Keratinocyte (primary cell): ENCODE data around the gene VPS11. TPM values are rescaled to one million over a fixed set of nuclear protein-coding genes. Genes with fewer than 3 reads are reported as not detected.
A peak's percentile ranks its signal among the peaks of the same experiment; 100 is the strongest.

Experiments
- DNase-seq: peaks from one replicate; pipeline ENCODE4 v3.0.0-alpha.2; 2011; ENCODE audit warnings: low read depth, missing footprints, low spot score
- FAIRE-seq: peaks from 2 replicates; lab custom pipeline; 2011; peaks lifted over from hg19 to GRCh38; lab: Jason Lieb, UNC
- H2AFZ ChIP-seq: 2 replicates; pipeline ENCODE4 v1.6.0; 2012; ENCODE audit warnings: low read length, control low read depth, inconsistent platforms; ENCODE audit not compliant: control insufficient read depth
- H3K27ac ChIP-seq: 2 replicates; pipeline ENCODE4 v1.5.1; 2011; ENCODE audit warnings: low read length; ENCODE audit not compliant: control insufficient read depth, insufficient read depth
- H3K27me3 ChIP-seq: 3 replicates; pipeline ENCODE4 v1.6.0; 2011; ENCODE audit warnings: low read length; ENCODE audit not compliant: control insufficient read depth, insufficient read depth; ENCODE audit errors: extremely low read depth
- H3K36me3 ChIP-seq, 2 experiments: 2 replicates in 1 of 2; 3 replicates in 1 of 2; pipeline ENCODE4 v1.5.1; 2011; ENCODE audit warnings: low read length in 2 of 2, mild to moderate bottlenecking in 1 of 2; ENCODE audit not compliant: control insufficient read depth in 2 of 2, insufficient read depth in 2 of 2; ENCODE audit errors: extremely low read depth in 1 of 2
- H3K4me1 ChIP-seq: 3 replicates; pipeline ENCODE4 v1.5.1; 2011; ENCODE audit warnings: low read length; ENCODE audit not compliant: control insufficient read depth, insufficient read depth; ENCODE audit errors: extremely low read depth
- H3K4me2 ChIP-seq: 3 replicates; pipeline ENCODE4 v1.6.0; 2011; ENCODE audit warnings: low read depth, low read length; ENCODE audit not compliant: control insufficient read depth, insufficient read depth; ENCODE audit errors: extremely low read depth
- H3K4me3 ChIP-seq, 3 experiments: fragments of 200-600 bp in 1 of 3; sonication (generic) in 1 of 3; 2 replicates in 2 of 3; 3 replicates in 1 of 3; pipeline ENCODE4 v1.5.1; 2011 to 2016; ENCODE audit warnings: low read length in 3 of 3, mild to moderate bottlenecking in 3 of 3, control low read depth in 2 of 3, inconsistent platforms in 1 of 3, low read depth in 1 of 3, mixed read lengths in 1 of 3, mixed run types in 1 of 3, moderate library complexity in 1 of 3; ENCODE audit not compliant: control insufficient read depth in 2 of 3, insufficient read depth in 2 of 3; ENCODE audit errors: extremely low read depth in 1 of 3
- H3K79me2 ChIP-seq: 2 replicates; pipeline ENCODE4 v1.6.0; 2012; ENCODE audit warnings: low read length; ENCODE audit not compliant: control insufficient read depth, insufficient read depth
- H3K9ac ChIP-seq: 3 replicates; pipeline ENCODE4 v1.6.0; 2011; ENCODE audit warnings: low read length; ENCODE audit not compliant: control insufficient read depth, insufficient read depth; ENCODE audit errors: extremely low read depth
- H3K9me1 ChIP-seq: 3 replicates; pipeline ENCODE4 v1.6.0; 2011; ENCODE audit warnings: low read length; ENCODE audit not compliant: control insufficient read depth, insufficient read depth; ENCODE audit errors: extremely low read depth
- H3K9me3 ChIP-seq: 2 replicates; pipeline ENCODE4 v1.5.1; 2012; ENCODE audit warnings: low read depth, low read length; ENCODE audit not compliant: control insufficient read depth
- H4K20me1 ChIP-seq: 3 replicates; pipeline ENCODE4 v1.6.0; 2011; ENCODE audit warnings: low read length; ENCODE audit not compliant: control insufficient read depth, insufficient read depth; ENCODE audit errors: extremely low read depth
- EZH2 ChIP-seq: IDR thresholded peaks from one replicate; pipeline ENCODE4 v1.6.1; 2012; ENCODE audit warnings: inconsistent platforms, mild to moderate bottlenecking, low read length, moderate library complexity
- dilution Hi-C: fragments of 300-500 bp; cut with MboI; formaldehyde crosslinking; loops from one replicate; pipeline ENCODE4 v1.7.0; 2020; ENCODE audit warnings: low sequenced_read_pairs; ENCODE audit not compliant: extremely low pct_ligation_motif_present
- polyA plus RNA-seq, 5 experiments: library from polyadenylated mRNA; depleted of rRNA in 3 of 5; stranded (reverse) in 3 of 5; stranded (forward) in 1 of 5; unstranded in 1 of 5; fragments of >200 nt; gene quantifications; 1 replicate in 1 of 5; 2 replicates in 3 of 5; 3 replicates in 1 of 5; pipeline versions ENCODE4 v1.2.1 to v1.2.3, GENCODE V29; 2011 to 2012; ENCODE audit warnings: missing spikeins in 2 of 5, low read depth in 1 of 5, low replicate concordance in 1 of 5
- TF ChIP-seq, protein P1 (sequence below), 3 experiments: IDR thresholded peaks in 1 of 3; conservative IDR thresholded peaks in 1 of 3; optimal IDR thresholded peaks in 1 of 3; 2 replicates in 2 of 3; 3 replicates in 1 of 3; pipeline versions ENCODE3 to v1.5.1; 2011; ENCODE audit warnings: low read length in 3 of 3, mild to moderate bottlenecking in 3 of 3, moderate library complexity in 2 of 3, control low read depth in 1 of 3, inconsistent platforms in 1 of 3; ENCODE audit not compliant: insufficient read depth in 2 of 3; ENCODE audit errors: extremely low read depth in 1 of 3

Gene VPS11
- polyA plus RNA-seq, 1 donor (not counting 4 experiments of a cell fraction or from before 2014, with no cell fraction given) = 12.1 TPM

DNA sequence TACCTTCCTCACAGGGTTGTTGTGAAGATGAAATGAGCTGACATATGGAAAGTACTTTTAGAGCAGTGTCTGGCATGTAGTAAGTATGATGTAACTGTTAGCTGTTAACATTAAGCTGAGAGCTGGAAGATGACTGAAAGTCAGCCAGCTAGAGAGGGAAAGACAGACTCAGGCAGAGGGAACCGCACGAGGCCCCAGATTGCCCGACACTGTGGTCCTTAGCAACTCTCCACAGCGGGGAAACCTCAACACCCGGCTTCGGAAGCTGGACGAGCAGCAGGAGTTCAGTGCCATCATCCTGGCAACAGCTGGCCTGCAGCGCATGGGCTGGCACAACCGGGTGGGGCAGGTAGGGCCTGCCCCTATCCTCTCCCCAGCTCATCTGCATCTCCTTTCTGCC is 23.6 kb downstream of the VPS11 start:
- peaks cover 30% of the 10 kb centered on the region for H3K4me1 ChIP-seq
- no peaks in the 10 kb centered on the region for H3K27me3 ChIP-seq
- peaks cover 24 to 25% of the 10 kb centered on the region in 2 experiments for H3K36me3 ChIP-seq
- peaks cover 42% of the 10 kb centered on the region for H3K79me2 ChIP-seq
- no peak overlapping the region for H2AFZ ChIP-seq
- no peak overlapping the region for H3K27ac ChIP-seq
- no peak overlapping the region for H3K4me2 ChIP-seq
- no peaks in the 10 kb centered on the region for H4K20me1 ChIP-seq
- H3K9me3 ChIP-seq = no peaks in the 10 kb centered on the region
- H3K9ac ChIP-seq = no peak overlapping the region
- FAIRE-seq (no peak), DNase-seq (no peak)
- no peak overlapping the region for H3K4me3 ChIP-seq
- dilution Hi-C loops = no loop called here
- H3K9me1 ChIP-seq = no peaks in the 10 kb centered on the region
- TF ChIP-seq EZH2 = no peak
- TF ChIP-seq, protein P1, sequence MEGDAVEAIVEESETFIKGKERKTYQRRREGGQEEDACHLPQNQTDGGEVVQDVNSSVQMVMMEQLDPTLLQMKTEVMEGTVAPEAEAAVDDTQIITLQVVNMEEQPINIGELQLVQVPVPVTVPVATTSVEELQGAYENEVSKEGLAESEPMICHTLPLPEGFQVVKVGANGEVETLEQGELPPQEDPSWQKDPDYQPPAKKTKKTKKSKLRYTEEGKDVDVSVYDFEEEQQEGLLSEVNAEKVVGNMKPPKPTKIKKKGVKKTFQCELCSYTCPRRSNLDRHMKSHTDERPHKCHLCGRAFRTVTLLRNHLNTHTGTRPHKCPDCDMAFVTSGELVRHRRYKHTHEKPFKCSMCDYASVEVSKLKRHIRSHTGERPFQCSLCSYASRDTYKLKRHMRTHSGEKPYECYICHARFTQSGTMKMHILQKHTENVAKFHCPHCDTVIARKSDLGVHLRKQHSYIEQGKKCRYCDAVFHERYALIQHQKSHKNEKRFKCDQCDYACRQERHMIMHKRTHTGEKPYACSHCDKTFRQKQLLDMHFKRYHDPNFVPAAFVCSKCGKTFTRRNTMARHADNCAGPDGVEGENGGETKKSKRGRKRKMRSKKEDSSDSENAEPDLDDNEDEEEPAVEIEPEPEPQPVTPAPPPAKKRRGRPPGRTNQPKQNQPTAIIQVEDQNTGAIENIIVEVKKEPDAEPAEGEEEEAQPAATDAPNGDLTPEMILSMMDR (optimal IDR thresholded peaks at IDR 0.05 in 1 of 3, IDR thresholded peaks at IDR 0.05 in 1 of 3, conservative IDR thresholded peaks at IDR 0.05 in 1 of 3; ENCODE audit: extremely low read depth in 1 of 3, insufficient read depth in 2 of 3, low read length in 3 of 3) = no peak

- Histone ChIP-seq H3K4me1 (peaks cover 25% of the 10 kb centered on the region), H3K9me1 (no peaks in the 10 kb centered on the region), H3K36me3 (peaks cover 29 to 33% of the 10 kb centered on the region in 2 experiments), H3K79me2 (peaks cover 37% of the 10 kb centered on the region), H3K9ac (no peak overlapping the region), H3K27ac (no peak overlapping the region), H2AFZ (no peak overlapping the region), H3K9me3 (no peaks in the 10 kb centered on the region), H4K20me1 (no peaks in the 10 kb centered on the region), H3K4me3 (no peak overlapping the region), H3K27me3 (no peaks in the 10 kb centered on the region), H3K4me2 (peak overlapping the region; percentile 96)
- TF ChIP-seq EZH2 = no peak
- TF ChIP-seq, protein P1 (optimal IDR thresholded peaks at IDR 0.05 in 1 of 3, IDR thresholded peaks at IDR 0.05 in 1 of 3, conservative IDR thresholded peaks at IDR 0.05 in 1 of 3; ENCODE audit: extremely low read depth in 1 of 3, insufficient read depth in 2 of 3, low read length in 3 of 3) = no peak
- DNase-seq = no peak
- no peak for FAIRE-seq
- dilution Hi-C loops = no loop called here
Measured at GRCh38 chr11:119091966-119092879, 24.6 kb downstream of the VPS11 start.
